GM19372 (cell line): Measurements from ENCODE around the gene LRRIQ4.
A peak's percentile ranks its signal among the peaks of the same experiment; 100 is the strongest.

Experiments
- ATAC-seq: cut with Tn5 transposase; IDR thresholded peaks from one replicate; pipeline ENCODE4 v1.9.1; 2021; ENCODE audit warnings: mild to moderate bottlenecking, low read depth, moderate library complexity; ENCODE audit not compliant: unreplicated experiment

The LRRIQ4 gene

GRCh38 chr3:169804681-169805080 lies 8.0 kb upstream of the LRRIQ4 start:
- ATAC-seq, result no peak

GRCh38 chr3:169809230-169809795 lies 3.4 kb upstream of the LRRIQ4 start:
- ATAC-seq, result no peak

GRCh38 chr3:169811631-169812331 lies 889 bp upstream of the LRRIQ4 start:
- ATAC-seq, result peak; percentile 11

- ATAC-seq, result no peak
Observed at GRCh38 chr3:169813278-169813677, 608 bp downstream of the LRRIQ4 start.

GRCh38 chr3:169813757-169814517 lies 1.3 kb downstream of the LRRIQ4 start:
- ATAC-seq, result peak; percentile 81

GRCh38 chr3:169815590-169816150 lies 3.0 kb downstream of the LRRIQ4 start:
- ATAC-seq, result no peak

- no peak for ATAC-seq
Observed at GRCh38 chr3:169818316-169818715, 5.6 kb downstream of the LRRIQ4 start.

GRCh38 chr3:169822091-169822490 lies 9.4 kb downstream of the LRRIQ4 start:
- ATAC-seq, result no peak

- no peak for ATAC-seq
Observed at GRCh38 chr3:169822540-169822939, 9.9 kb downstream of the LRRIQ4 start.

- ATAC-seq, result no peak
Observed at GRCh38 chr3:169822983-169823382, 10.3 kb downstream of the LRRIQ4 start.

- ATAC-seq, result no peak
Observed at GRCh38 chr3:169825316-169825715, 12.6 kb downstream of the LRRIQ4 start.

- ATAC-seq, result no peak
Observed at GRCh38 chr3:169827712-169828111, 15.0 kb downstream of the LRRIQ4 start.

- no peak for ATAC-seq
Observed at GRCh38 chr3:169835533-169835932, 22.9 kb downstream of the LRRIQ4 start.

- peak; percentile 91 for ATAC-seq
Observed at GRCh38 chr3:169836078-169836941, 23.6 kb downstream of the LRRIQ4 start.

GRCh38 chr3:169836942-169837275 lies 24.2 kb downstream of the LRRIQ4 start:
- no peak for ATAC-seq

- ATAC-seq, result no peak
Observed at GRCh38 chr3:169838511-169839030, 25.9 kb downstream of the LRRIQ4 start.

GRCh38 chr3:169841171-169841570 lies 28.5 kb downstream of the LRRIQ4 start:
- ATAC-seq, result no peak

- no peak for ATAC-seq
Observed at GRCh38 chr3:169842960-169843359, 30.3 kb downstream of the LRRIQ4 start.

- ATAC-seq, result peak; percentile 89
Observed at GRCh38 chr3:169846458-169847193, 34.0 kb downstream of the LRRIQ4 start.

GRCh38 chr3:169847896-169848295 lies 35.2 kb downstream of the LRRIQ4 start:
- no peak for ATAC-seq
